Peyer's patch (tissue), 4 donors: ENCODE measurements around the gene NPEPL1.

ENCODE experiments used
- CTCF ChIP-seq, 6 experiments: fragments of 450-650 bp in 4 of 6; fragments of 200-600 bp in 2 of 6; sonication (generic) in 1 of 6; IDR thresholded peaks; one replicate each; pipeline ENCODE4 v1.5.1; 2017 to 2019; ENCODE audit warnings: antibody characterized with exemption in 6 of 6, mild to moderate bottlenecking in 3 of 6, moderate library complexity in 1 of 6
- POLR2A ChIP-seq, 2 donors: fragments of 450-650 bp; IDR thresholded peaks; one replicate each; pipeline ENCODE4 v1.5.1; 2017; ENCODE audit warnings: antibody characterized with exemption in 2 of 2, mild to moderate bottlenecking in 2 of 2, moderate library complexity in 2 of 2

DNA sequence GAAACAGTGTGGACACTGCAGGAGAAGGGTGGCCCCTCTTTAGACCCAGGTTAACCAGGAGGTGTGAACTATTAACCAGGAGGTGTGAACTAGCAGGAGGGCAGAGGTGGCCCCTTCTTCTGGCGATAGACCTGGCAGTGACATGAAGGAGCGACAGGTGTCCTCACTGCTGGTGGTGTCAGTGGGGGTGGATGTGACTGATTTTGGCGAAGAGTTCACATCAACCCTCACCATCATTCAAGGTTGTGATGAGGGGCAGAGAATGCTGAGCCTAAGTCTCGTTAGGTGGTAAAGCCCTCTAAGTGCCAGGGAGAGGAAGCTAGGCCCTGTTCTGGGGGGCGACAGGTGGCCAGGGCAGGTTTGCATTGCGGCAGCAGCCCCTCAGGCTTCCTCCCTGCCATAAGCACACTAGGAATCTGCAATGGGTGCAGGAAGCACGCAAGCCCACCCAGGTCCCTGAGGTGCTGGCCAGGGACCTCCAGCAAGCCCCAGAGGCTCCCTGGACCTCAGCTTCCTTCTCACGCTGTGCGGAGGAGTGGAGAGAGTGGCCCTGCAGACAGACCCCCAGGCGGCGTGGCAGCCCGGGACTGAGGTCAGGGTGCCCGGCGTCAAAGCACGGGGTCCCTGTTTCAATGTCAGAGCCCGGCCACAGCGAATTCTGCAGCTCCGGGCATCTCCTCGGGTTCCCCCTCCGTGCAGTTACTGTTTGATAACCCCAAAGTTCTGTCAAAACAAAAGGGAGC lies 13.7 kb downstream of the NPEPL1 start:
- TF ChIP-seq CTCF (IDR thresholded peaks at IDR 0.05) (no peak), POLR2A (IDR thresholded peaks at IDR 0.05) (no peak)
